ENCODE data around the gene TNFAIP8L2.
"Not testable (repeated sequence)": the region's sequence is repeated elsewhere in the genome, so short reads cannot be mapped to it uniquely, and the experiment has no call there.

The TNFAIP8L2 gene

DNA sequence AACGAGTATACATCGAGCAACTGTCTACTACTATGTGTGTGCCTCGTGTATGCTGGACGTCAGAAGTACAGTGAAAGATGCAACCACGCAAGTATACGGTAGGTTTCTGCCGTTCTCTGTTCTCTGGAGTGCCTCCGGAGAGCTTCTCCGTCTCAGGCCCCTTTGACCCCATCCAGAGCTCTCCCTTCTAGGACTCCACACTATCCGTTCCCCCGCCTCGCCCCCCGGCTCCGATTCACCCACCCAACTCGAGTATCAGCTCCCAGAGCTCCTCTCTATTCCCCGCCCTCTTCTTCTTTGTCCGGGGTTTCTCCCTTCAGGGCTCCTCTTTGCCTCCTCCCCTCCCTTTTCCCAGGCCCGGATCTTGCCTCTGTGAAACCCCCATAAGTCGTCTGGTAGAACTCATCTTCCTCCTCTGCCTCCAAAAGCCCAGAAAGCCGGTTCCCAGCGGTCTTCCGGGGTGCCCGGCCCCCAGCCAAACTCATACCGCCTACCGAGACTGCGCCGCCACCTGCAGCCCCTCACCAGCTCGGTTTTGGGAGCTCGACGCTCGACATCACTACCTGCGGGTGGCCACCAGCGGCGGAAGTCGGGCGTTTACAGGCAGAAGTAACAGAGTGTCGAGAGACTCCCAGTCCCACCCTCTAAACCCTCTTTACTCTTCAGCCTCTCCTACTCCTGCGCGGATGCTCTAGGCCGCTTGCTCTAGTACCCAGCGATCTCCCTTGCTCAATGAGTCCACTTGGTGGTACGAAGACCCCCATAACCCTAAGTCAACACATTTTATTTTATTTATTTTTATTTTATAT, 33.4 kb downstream of the TNFAIP8L2 start, which contains the start of gene VPS72:
Gene VPS72 (minus strand): TSS at position 561 of the 809 bp plus-strand sequence. CDS start 76 bp downstream, at position 485.
- intact Hi-C loops (cut with micrococcal nuclease): no loop called here
- peak within 1 kb of the TSS; percentile 94 for H3K4me3 Mint-ChIP-seq
- H3K4me1 Mint-ChIP-seq (ENCODE audit: low read depth): peaks cover 24% of the 10 kb centered on the region

DNA sequence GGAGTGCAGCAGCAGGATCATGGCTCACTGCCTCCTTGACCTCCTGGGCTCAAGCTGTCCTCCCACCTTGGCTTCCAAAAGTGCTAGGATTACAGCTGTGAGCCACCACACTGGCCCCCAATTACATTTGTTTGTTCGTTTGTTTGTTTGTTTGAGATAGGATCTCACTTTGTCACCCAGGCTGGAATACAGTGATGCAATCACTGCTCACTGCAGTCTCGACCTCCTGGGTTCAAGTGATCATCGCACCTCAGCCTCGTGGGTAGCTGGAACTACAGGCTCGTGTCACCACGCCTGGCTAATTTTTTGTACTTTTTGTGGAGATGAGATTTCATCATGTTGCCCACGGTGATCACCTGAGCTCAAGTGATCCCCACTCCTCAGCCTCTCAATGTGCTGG, 35.6 kb downstream of the TNFAIP8L2 start:
- Mint-ChIP-seq H3K27ac (no peak overlapping the region), H3K4me1 (ENCODE audit: low read depth) (peaks cover 24% of the 10 kb centered on the region), H3K9me3 (no peaks in the 10 kb centered on the region), H3K36me3 (ENCODE audit: low read depth) (peaks cover 9% of the 10 kb centered on the region), H3K27me3 (peaks cover 4% of the 10 kb centered on the region), H3K4me3 (no peak overlapping the region)
- intact Hi-C loops (cut with micrococcal nuclease): no loop called here

More for the DNA sequence above, 33.4 kb downstream of the TNFAIP8L2 start, which contains the start of gene VPS72:
- Mint-ChIP-seq H3K27me3 (peaks cover 2% of the 10 kb centered on the region), H3K9me3 (no peaks in the 10 kb centered on the region), H3K27ac (peak within 1 kb of the TSS; percentile 92), H3K36me3 (ENCODE audit: low read depth) (peaks cover 27% of the 10 kb centered on the region)

DNA sequence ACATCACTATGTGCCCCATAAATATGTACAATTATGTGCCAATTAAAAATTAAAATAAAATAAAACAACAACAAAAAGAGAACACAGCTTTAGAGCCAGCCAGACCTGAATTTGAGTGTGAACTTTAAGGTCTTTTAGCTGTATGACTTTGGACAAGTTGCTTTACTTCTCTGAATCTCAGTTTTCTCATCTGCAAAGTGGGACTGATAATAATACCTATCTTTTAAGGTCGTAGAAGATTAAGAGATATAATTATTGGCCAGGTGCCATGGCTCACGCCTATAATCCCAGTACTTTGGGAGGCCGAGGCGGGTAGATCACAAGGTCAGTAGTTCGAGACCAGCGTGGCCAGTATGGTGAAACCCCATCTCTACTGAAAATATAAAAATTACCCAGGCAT, 36.9 kb downstream of the TNFAIP8L2 start:
- Mint-ChIP-seq H3K27ac (no peak overlapping the region), H3K9me3 (no peaks in the 10 kb centered on the region), H3K36me3 (ENCODE audit: low read depth) (peaks cover 10% of the 10 kb centered on the region), H3K4me3 (no peak overlapping the region), H3K4me1 (ENCODE audit: low read depth) (peaks cover 26% of the 10 kb centered on the region), H3K27me3 (peaks cover 4% of the 10 kb centered on the region)
- intact Hi-C loops (cut with micrococcal nuclease): no loop called here

DNA sequence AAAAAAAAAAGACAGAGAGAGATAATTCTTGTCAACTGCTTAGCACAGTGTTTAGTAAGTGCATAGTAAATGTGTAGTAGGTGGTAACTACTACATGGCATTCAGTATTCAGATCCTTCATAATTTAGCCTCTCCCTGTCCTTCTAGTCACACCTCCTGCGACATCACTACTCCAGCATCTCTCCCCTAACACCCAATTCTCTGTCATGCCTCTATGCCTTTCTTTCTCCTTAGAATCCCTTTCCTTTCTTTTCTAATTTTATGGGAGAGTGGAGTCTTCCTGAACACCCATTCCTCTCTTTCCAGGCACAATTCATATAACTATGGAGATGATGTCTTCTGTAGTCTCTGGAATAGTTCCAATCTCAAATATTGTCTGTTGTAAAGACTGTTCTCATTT, 37.4 kb downstream of the TNFAIP8L2 start:
- Mint-ChIP-seq H3K36me3 (ENCODE audit: low read depth) (peaks cover 15% of the 10 kb centered on the region), H3K27me3 (peaks cover 4% of the 10 kb centered on the region), H3K4me3 (no peak overlapping the region), H3K4me1 (ENCODE audit: low read depth) (peaks cover 23% of the 10 kb centered on the region), H3K9me3 (no peaks in the 10 kb centered on the region), H3K27ac (no peak overlapping the region)
- intact Hi-C loops (cut with micrococcal nuclease): no loop called here

DNA sequence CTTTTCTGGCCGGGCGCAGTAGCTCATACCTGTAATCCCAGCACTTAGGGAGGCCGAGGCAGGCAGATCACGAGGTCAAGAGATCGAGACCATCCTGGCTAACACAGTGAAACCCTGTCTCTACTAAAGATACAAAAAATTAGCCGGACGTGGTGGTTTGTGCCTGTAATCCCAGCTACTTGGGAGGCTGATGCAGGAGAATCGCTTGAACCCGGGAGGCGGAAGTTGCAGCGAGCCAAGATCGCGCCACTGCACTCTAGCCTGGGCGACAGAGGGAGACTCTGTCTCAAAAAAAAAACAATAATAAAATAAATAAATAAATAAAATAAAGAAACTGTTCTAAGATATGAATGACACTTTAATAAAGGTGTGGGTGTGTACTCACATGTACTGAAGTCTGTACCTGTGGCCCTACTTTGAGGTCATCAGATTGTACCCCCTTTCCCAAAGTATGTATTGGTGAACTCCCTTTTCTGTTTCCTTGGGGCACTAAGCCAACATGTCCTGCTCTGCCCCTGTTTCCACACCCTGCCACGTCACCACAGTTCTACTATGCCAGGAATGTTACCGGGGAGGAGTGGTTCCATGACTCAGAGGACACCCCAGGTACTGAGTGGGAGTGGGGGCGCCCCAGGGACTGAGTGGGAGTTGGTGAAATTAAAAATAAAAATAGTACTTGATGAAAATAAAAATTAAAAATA, 38.6 kb downstream of the TNFAIP8L2 start:
- peaks cover 20% of the 10 kb centered on the region for H3K36me3 Mint-ChIP-seq (ENCODE audit: low read depth)
- peaks cover 31% of the 10 kb centered on the region for H3K4me1 Mint-ChIP-seq (ENCODE audit: low read depth)
- H3K27me3 Mint-ChIP-seq; H3K9me3 Mint-ChIP-seq; H3K4me3 Mint-ChIP-seq; H3K27ac Mint-ChIP-seq; intact Hi-C loops (cut with micrococcal nuclease): not testable (repeated sequence)

DNA sequence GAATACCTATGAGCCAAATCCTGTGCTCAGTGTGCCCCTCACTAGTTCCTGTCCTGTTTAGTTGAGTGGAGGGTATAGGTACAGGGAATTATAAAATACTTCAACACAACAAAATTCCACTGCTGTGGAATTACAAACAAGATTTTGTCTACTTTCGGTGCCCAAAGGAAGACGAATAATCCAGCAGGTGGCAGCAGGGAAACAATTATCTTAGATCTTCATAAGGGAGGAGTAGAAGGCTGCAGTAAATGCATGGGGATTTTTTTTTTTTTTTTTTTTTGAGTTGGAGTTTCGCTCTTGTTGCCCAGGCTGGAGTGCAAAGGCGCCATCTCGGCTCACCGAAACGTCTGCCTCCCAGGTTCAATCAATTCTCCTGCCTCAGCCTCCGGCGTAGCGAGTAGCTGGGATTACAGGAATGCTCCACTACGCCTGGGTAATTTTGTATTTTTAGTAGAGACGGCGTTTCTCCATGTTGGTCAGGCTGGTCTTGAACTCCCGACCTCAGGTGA, 39.9 kb downstream of the TNFAIP8L2 start:
- Mint-ChIP-seq H3K9me3 (no peaks in the 10 kb centered on the region), H3K36me3 (ENCODE audit: low read depth) (peaks cover 20% of the 10 kb centered on the region), H3K4me1 (ENCODE audit: low read depth) (peaks cover 29% of the 10 kb centered on the region), H3K27ac (peak overlapping the region; percentile 9), H3K27me3 (peaks cover 4% of the 10 kb centered on the region), H3K4me3 (peak overlapping the region; percentile 35)
- intact Hi-C loops (cut with micrococcal nuclease): no loop called here

DNA sequence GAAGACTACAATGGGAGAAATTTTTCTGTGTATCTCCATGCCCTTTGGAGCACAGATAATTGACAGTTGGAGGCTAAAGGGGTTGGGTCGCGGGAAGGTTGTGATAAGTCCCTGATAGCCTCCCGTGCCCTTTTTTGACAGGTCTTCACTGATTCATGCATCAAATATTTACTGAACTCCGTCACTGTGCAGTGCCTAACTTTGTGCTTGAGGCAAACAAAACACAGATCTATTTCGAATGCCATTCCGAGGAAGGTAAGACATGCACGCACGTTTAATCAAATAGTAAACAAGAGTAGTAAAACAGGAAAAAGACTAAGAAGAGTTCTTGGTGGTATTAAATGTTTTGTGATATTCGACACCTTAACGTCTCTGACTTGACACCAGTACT, 41.4 kb downstream of the TNFAIP8L2 start:
- peaks cover 42% of the 10 kb centered on the region for H3K4me1 Mint-ChIP-seq (ENCODE audit: low read depth)
- intact Hi-C loops (cut with micrococcal nuclease): loop anchor here (2.0 kb wide), 1 partner anchor 57 kb away; the partner anchor contains the start of gene PSMD4
- peaks cover 28% of the 10 kb centered on the region for H3K36me3 Mint-ChIP-seq (ENCODE audit: low read depth)
- H3K9me3 Mint-ChIP-seq: no peaks in the 10 kb centered on the region
- peak overlapping the region; percentile 98 for H3K27ac Mint-ChIP-seq
- peaks cover 1% of the 10 kb centered on the region for H3K27me3 Mint-ChIP-seq
- H3K4me3 Mint-ChIP-seq: peak overlapping the region; percentile 97

DNA sequence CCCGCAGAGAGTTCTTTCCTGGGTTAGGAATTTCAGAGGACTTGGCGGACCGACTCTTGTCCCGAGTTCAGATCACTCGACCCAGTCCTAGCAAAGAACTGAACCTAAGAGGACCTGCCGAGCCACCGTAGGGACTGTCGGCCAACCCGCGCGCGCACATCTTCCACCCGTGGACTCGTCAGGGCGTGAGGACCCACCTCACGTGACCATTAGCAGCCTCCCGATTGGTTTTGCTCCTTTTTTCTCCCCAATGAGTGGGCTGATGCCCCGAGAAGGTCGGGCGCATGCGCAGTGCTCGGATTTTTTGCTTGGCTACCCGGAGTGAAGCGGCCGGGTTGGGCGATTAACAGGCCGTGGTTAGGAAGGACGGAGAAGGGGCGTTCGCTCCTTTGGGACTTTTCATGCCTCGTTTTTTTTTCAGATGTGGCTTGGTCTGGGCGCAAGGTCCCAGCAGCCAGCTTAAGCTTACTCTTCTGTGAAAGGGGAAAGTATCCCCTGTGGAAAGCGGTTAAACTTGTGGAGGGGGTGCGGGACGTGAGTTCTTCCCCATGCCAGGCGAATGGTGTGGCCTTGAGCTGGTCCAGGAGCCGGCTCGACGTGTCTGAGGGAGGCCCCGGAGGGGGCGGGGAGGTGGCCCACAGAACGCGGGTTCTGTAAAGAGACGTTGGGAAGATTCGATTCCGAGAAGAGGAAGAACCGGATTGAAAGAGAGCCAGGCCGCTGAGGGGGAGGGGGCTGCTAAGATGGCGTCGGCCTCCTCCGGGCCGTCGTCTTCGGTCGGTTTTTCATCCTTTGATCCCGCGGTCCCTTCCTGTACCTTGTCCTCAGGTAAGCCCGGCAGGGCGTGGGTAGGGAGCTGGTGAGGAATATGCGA, 42.0 kb downstream of the TNFAIP8L2 start, which contains the start of gene PIP5K1A:
Gene PIP5K1A (plus strand): TSS at position 299 of the 874 bp plus-strand sequence. CDS start 445 bp downstream, at position 744.
- Mint-ChIP-seq H3K4me1 (ENCODE audit: low read depth) (peaks cover 42% of the 10 kb centered on the region), H3K27me3 (peaks cover 1% of the 10 kb centered on the region), H3K9me3 (no peaks in the 10 kb centered on the region), H3K36me3 (ENCODE audit: low read depth) (peaks cover 34% of the 10 kb centered on the region), H3K4me3 (peak within 1 kb of the TSS; percentile 97), H3K27ac (peak within 1 kb of the TSS; percentile 98)
- intact Hi-C loops (cut with micrococcal nuclease): loop anchor here (2.0 kb wide), 1 partner anchor 56 kb away; the partner anchor contains the start of gene PSMD4

DNA sequence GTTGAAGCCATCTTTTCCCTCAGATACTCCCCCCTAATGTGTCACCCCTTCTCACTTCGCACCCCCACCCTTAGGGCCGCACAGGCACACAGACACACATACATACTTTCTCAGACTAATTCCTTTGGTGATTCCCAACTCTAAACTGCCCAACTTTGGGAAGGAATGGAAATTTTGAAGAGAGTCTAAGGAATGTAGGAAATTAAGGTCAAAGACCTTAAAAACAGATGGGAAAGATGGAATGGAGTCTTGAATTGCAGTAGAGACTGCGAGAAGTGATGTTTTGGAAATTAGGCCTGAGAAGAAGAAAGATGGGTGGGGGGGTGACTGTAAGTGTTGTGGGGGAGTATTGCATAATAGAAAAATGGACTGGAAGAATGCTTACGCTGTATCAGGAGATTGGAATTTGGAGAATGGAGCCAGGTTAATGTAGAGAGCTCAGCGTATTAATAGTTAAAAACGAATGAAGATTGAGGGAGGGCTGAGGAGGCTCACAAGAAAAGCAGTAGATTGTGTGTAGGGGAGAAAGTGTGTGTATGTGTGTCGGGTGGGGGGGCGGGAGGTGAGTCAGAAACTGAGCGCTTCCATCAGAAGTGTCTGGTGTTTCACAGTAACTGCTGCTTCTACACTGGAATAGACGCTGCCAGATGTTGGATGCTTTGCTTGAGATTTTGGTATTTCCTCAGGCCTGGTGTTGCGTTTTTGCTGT, 43.6 kb downstream of the TNFAIP8L2 start:
- intact Hi-C loops (cut with micrococcal nuclease): loop anchor here (2.0 kb wide), 1 partner anchor 55 kb away; the partner anchor contains the start of gene PSMD4
- no peaks in the 10 kb centered on the region for H3K9me3 Mint-ChIP-seq

DNA sequence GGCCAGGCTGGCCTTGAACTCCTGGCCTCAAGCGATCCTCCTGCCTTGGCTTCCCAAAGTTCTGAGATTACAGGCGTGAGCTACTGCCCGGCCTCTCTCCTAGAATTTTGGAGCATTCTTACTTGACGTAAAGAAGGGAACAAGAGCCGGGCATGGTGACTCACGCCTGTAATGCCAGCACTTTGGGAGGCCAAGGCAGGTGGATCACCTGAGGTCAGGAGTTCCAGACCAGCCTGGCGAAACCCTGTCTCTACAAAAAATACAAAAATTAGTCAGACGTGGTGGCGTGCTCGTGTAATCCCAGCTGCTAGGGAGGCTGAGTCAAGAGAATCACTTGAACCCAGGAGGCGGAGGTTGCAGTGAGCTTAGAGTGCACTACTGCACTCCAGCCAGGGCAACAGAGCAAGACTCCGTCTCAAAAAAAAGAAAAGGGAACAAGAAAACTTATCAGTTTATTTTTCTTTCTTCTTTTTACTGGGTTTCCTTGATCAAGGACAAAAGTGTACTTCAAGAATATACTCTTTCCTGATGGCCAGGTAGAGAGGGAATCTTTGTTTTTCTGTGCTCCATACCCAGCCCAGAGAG, 49.0 kb downstream of the TNFAIP8L2 start:
- H3K27ac Mint-ChIP-seq; H3K27me3 Mint-ChIP-seq; H3K4me3 Mint-ChIP-seq; intact Hi-C loops (cut with micrococcal nuclease); H3K9me3 Mint-ChIP-seq: not testable (repeated sequence)
- Mint-ChIP-seq H3K4me1 (ENCODE audit: low read depth) (peaks cover 25% of the 10 kb centered on the region), H3K36me3 (ENCODE audit: low read depth) (peaks cover 73% of the 10 kb centered on the region)

More for the DNA sequence above, 43.6 kb downstream of the TNFAIP8L2 start:
- H3K4me3 Mint-ChIP-seq: peak overlapping the region; percentile 97
- H3K4me1 Mint-ChIP-seq (ENCODE audit: low read depth): peaks cover 42% of the 10 kb centered on the region
- peaks cover 1% of the 10 kb centered on the region for H3K27me3 Mint-ChIP-seq
- H3K27ac Mint-ChIP-seq: peak overlapping the region; percentile 98
- H3K36me3 Mint-ChIP-seq (ENCODE audit: low read depth): peaks cover 45% of the 10 kb centered on the region

All from dendritic cell treated with granulocyte-macrophage colony-stimulating factor and Interleukin-4, amounts not matched to agents 40 ng/mL and 50 ng/mL, for 4 days (primary cell).